DND-41 (cell line): ENCODE measurements around the gene ITGA11.

Source experiments
- ATAC-seq: fragments of 200-7000 bp; cut with Tn5 transposase; 3 replicates; pipeline ENCODE4 v1.9.1; 2021; ENCODE audit warnings: low read depth; ENCODE audit not compliant: insufficient read depth
- DNase-seq: peaks from one replicate; pipeline ENCODE4 v3.0.0-alpha.2; 2020
- H2AFZ ChIP-seq: 2 replicates; pipeline ENCODE4 v1.6.0; 2012; ENCODE audit warnings: low read depth, low read length
- H3K27ac ChIP-seq: 2 replicates; pipeline ENCODE4 v1.5.1; 2012; ENCODE audit warnings: low read length, inconsistent platforms
- H3K27me3 ChIP-seq: fragments of 200-600 bp; sonication (generic); 2 replicates; pipeline ENCODE4 v1.6.0; 2012; ENCODE audit warnings: low read length, mild to moderate bottlenecking, inconsistent platforms; ENCODE audit not compliant: insufficient read depth, poor library complexity
- H3K36me3 ChIP-seq: 2 replicates; pipeline ENCODE4 v1.5.1; 2012; ENCODE audit warnings: low read length, inconsistent platforms; ENCODE audit not compliant: insufficient read depth
- H3K4me1 ChIP-seq: 2 replicates; pipeline ENCODE4 v1.5.1; 2012; ENCODE audit warnings: mild to moderate bottlenecking, low read length; ENCODE audit not compliant: insufficient read depth
- H3K4me2 ChIP-seq: 2 replicates; pipeline ENCODE4 v1.6.0; 2012; ENCODE audit warnings: mild to moderate bottlenecking, moderate library complexity, low read length, inconsistent platforms; ENCODE audit not compliant: insufficient read depth
- H3K4me3 ChIP-seq, 2 experiments: fragments of 200-600 bp in 1 of 2; shearing (Covaris generic) in 1 of 2; 2 replicates each; pipeline ENCODE4 v1.5.1; 2012 to 2016; ENCODE audit warnings: inconsistent platforms in 2 of 2, low read length in 2 of 2, mild to moderate bottlenecking in 2 of 2, low read depth in 1 of 2, moderate library complexity in 1 of 2
- H3K79me2 ChIP-seq: 2 replicates; pipeline ENCODE4 v1.6.0; 2012; ENCODE audit warnings: low read length, inconsistent platforms; ENCODE audit not compliant: insufficient read depth
- H3K9ac ChIP-seq: 2 replicates; pipeline ENCODE4 v1.6.0; 2012; ENCODE audit warnings: low read depth, mild to moderate bottlenecking, inconsistent platforms, low read length, moderate library complexity
- H3K9me3 ChIP-seq: 2 replicates; pipeline ENCODE4 v1.5.1; 2012; ENCODE audit warnings: low read length, moderate library complexity, mild to moderate bottlenecking, inconsistent platforms; ENCODE audit not compliant: insufficient read depth, severe bottlenecking
- H4K20me1 ChIP-seq: 2 replicates; pipeline ENCODE4 v1.6.0; 2012; ENCODE audit warnings: low read length; ENCODE audit not compliant: insufficient read depth
- EZH2 ChIP-seq: IDR thresholded peaks from 3 replicates; pipeline ENCODE4 v1.6.1; 2012; ENCODE audit warnings: borderline replicate concordance, low read depth, mild to moderate bottlenecking, moderate library complexity, low read length, inconsistent platforms; ENCODE audit not compliant: severe bottlenecking
- TF ChIP-seq, protein P1 (sequence below): IDR thresholded peaks from 2 replicates; pipeline ENCODE4 v1.5.1; 2012; ENCODE audit warnings: borderline replicate concordance, low read length, moderate library complexity, mild to moderate bottlenecking; ENCODE audit not compliant: poor library complexity, severe bottlenecking; ENCODE audit errors: extremely low read depth

ITGA11 gene

DNA sequence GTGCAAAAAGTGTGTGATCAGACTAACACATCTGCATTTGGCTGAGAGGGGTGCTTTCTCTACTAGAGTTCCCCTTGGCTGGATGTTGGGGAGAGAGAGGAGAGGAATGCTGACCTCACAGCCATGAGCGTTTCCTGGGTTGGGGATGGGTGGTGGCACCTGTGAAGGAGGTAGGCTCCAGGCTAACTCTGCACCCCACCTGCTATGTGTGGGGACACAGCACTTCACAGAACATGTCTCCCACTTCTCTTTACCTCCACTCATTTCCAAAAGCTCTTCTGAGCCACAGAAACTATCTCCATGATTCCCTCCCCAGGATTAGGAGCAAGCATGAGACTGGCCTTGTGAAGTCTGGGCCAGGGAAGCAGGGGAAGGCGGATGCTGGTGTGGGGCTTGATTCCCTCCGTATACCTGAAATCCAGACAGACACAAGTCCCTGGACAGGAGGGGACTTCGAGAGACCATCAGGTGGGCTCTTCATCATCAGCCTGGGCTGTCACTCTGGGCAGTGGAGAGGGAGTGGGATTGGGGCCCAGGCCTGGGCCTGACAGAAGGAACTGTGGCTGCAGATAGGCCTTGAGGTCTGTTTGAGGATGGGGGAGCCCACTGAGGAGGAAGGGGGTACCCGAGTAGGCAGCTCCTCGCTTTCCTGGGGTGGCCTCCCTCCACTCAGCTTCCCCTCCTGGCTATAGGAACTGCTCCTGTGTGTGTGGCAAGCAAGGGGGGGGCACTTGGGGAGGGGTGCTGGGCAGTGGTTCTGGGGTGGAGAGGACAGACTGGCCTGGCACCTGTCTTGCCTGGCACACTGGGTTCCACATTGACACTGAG lies 113.7 kb downstream of the ITGA11 start:
- Histone ChIP-seq H3K27ac (no peak overlapping the region), H3K9me3 (no peaks in the 10 kb centered on the region), H3K36me3 (no peaks in the 10 kb centered on the region), H2AFZ (no peak overlapping the region), H3K4me3 (no peak overlapping the region), H3K27me3 (no peaks in the 10 kb centered on the region), H3K4me2 (no peak overlapping the region), H3K79me2 (no peaks in the 10 kb centered on the region), H3K4me1 (no peaks in the 10 kb centered on the region), H3K9ac (no peak overlapping the region), H4K20me1 (no peaks in the 10 kb centered on the region)
- TF ChIP-seq EZH2 = no peak
- TF ChIP-seq, protein P1, sequence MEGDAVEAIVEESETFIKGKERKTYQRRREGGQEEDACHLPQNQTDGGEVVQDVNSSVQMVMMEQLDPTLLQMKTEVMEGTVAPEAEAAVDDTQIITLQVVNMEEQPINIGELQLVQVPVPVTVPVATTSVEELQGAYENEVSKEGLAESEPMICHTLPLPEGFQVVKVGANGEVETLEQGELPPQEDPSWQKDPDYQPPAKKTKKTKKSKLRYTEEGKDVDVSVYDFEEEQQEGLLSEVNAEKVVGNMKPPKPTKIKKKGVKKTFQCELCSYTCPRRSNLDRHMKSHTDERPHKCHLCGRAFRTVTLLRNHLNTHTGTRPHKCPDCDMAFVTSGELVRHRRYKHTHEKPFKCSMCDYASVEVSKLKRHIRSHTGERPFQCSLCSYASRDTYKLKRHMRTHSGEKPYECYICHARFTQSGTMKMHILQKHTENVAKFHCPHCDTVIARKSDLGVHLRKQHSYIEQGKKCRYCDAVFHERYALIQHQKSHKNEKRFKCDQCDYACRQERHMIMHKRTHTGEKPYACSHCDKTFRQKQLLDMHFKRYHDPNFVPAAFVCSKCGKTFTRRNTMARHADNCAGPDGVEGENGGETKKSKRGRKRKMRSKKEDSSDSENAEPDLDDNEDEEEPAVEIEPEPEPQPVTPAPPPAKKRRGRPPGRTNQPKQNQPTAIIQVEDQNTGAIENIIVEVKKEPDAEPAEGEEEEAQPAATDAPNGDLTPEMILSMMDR = no peak
- DNase-seq (no peak), ATAC-seq (no peak)

- Histone ChIP-seq H3K36me3 (no peaks in the 10 kb centered on the region), H3K27me3 (no peaks in the 10 kb centered on the region), H3K4me2 (no peak overlapping the region), H3K9ac (no peak overlapping the region), H3K4me1 (no peaks in the 10 kb centered on the region), H4K20me1 (no peaks in the 10 kb centered on the region), H3K79me2 (no peaks in the 10 kb centered on the region), H3K27ac (no peak overlapping the region), H2AFZ (no peak overlapping the region), H3K4me3 (no peak overlapping the region), H3K9me3 (no peaks in the 10 kb centered on the region)
- DNase-seq (no peak), ATAC-seq (no peak)
- TF ChIP-seq, protein P1 = no peak
- no peak for TF ChIP-seq EZH2
Observed at GRCh38 chr15:68317281-68318007, 114.5 kb downstream of the ITGA11 start.

GRCh38 chr15:68316061-68316804 lies 115.7 kb downstream of the ITGA11 start:
- no peak for DNase-seq
- Histone ChIP-seq H3K4me3 (no peak overlapping the region), H3K9ac (no peak overlapping the region), H3K9me3 (no peaks in the 10 kb centered on the region), H3K27ac (no peak overlapping the region), H3K4me2 (no peak overlapping the region), H3K36me3 (no peaks in the 10 kb centered on the region), H3K79me2 (no peaks in the 10 kb centered on the region), H2AFZ (no peak overlapping the region), H4K20me1 (no peaks in the 10 kb centered on the region), H3K27me3 (no peaks in the 10 kb centered on the region), H3K4me1 (no peaks in the 10 kb centered on the region)
- ATAC-seq = no peak
- TF ChIP-seq EZH2 = no peak
- TF ChIP-seq, protein P1 = peak; percentile 47
